Adrenal gland (tissue), 12 donors: ENCODE measurements around the gene UBTD2. TPM values are rescaled to one million over a fixed set of nuclear protein-coding genes. Genes with fewer than 3 reads are reported as not detected.

Experiments used
- DNase-seq, 7 donors: peaks; one replicate each; pipeline ENCODE4 v3.0.0-alpha.2; 2019 to 2020
- H3K27ac ChIP-seq, 5 donors: fragments of 200-600 bp; sonication (generic) in 4 of 5; 1 replicate in 3 of 5; 2 replicates in 2 of 5; pipeline versions ENCODE4 v1.5.1 to v1.8.0; 2016 to 2020; ENCODE audit warnings: mild to moderate bottlenecking in 1 of 5
- H3K27me3 ChIP-seq: fragments of 200-600 bp; 2 replicates; pipeline ENCODE4 v1.8.0; 2021
- H3K36me3 ChIP-seq, 2 donors: fragments of 200-600 bp; replicated peaks in 1 of 2; 1 replicate in 1 of 2; 2 replicates in 1 of 2; pipeline versions ENCODE4 v1.5.1 to v1.8.0; 2018 to 2022
- H3K4me1 ChIP-seq, 2 donors: fragments of 200-600 bp; replicated peaks in 1 of 2; 1 replicate in 1 of 2; 2 replicates in 1 of 2; pipeline versions ENCODE4 v1.5.1 to v1.8.0; 2018 to 2021
- H3K4me3 ChIP-seq, 4 donors: fragments of 200-600 bp; sonication (generic) in 3 of 4; one replicate each; pipeline ENCODE4 v1.5.1; 2016 to 2018
- H3K9me3 ChIP-seq, 3 donors: fragments of 200-600 bp; sonication (generic) in 1 of 3; replicated peaks in 1 of 3; 1 replicate in 2 of 3; 2 replicates in 1 of 3; pipeline versions ENCODE4 v1.5.1 to v1.8.0; 2016 to 2021
- POLR2A ChIP-seq, 2 donors: fragments of 450-650 bp; IDR thresholded peaks; one replicate each; pipeline ENCODE4 v1.6.1; 2017; ENCODE audit warnings: antibody characterized with exemption in 2 of 2, mild to moderate bottlenecking in 2 of 2, moderate library complexity in 1 of 2
- WGBS, 4 donors: extraction: QIAGEN DNeasy Blood & Tissue Kit in 2 of 4; methylation state at CpG; one replicate each; pipeline versions ENCODE4 v1.1.5 to v1.1.7; 2013 to 2017; 5-methylcytosine and 5-hydroxymethylcytosine counted together
- intact Hi-C, 2 donors: fragments of 100-400 bp; cut with DNase I; formaldehyde crosslinking; loops; one replicate each; pipeline versions ENCODE4 v1.14.1 to v1.15.0; 2022 to 2023
- polyA plus RNA-seq, 3 donors: library from polyadenylated mRNA; stranded (reverse); fragments of 200-250 nt in 2 of 3; fragments of 350-450 nt in 1 of 3; fragmentation: Illumina TruSeq in 1 of 3; extraction: RNeasy Lipid Tissue Mini Kit (QIAGEN cat#74804) in 1 of 3; gene quantifications; one replicate each; pipeline ENCODE4 v1.2.3, GENCODE V29; 2013 to 2014
- total RNA-seq, 9 donors: library from RNA; depleted of rRNA in 4 of 9; stranded (reverse); fragments of >200 nt in 4 of 9; fragments of 120-200 nt in 1 of 9; fragmentation: NEBNext Ultra II Directional in 1 of 9; extraction: Animal tissue kit (Norgen Biotek cat#: 25700) in 1 of 9; gene quantifications; one replicate each; pipeline versions ENCODE4 v1.1.0 to v1.2.4, GENCODE V29; 2013 to 2023
- TF ChIP-seq, protein P1 (sequence below), 6 experiments: fragments of 450-650 bp in 4 of 6; fragments of 200-600 bp in 2 of 6; sonication (generic) in 1 of 6; IDR thresholded peaks; 1 replicate in 5 of 6; 2 replicates in 1 of 6; pipeline versions ENCODE4 v1.5.1 to v1.8.0; 2016 to 2021; ENCODE audit warnings: antibody characterized with exemption in 6 of 6, mild to moderate bottlenecking in 2 of 6, moderate library complexity in 1 of 6
- donor health status: healthy with polysubstance abuse.
- donor health status: Bipolar disorder and iron deficiency.
- donor health status: DM: yes; HTN: yes; CAD: no.
- donor health status: DM: no; HTN: no; CAD: no.
- donor health status: DM: no; HTN: no; CAD: no.
- donor health status: DM: yes; HTN: yes; CAD: no.

Gene UBTD2
- total and polyA plus RNA-seq, 12 donors, result 8.2 to 24.7 (median 17.2) TPM

DNA sequence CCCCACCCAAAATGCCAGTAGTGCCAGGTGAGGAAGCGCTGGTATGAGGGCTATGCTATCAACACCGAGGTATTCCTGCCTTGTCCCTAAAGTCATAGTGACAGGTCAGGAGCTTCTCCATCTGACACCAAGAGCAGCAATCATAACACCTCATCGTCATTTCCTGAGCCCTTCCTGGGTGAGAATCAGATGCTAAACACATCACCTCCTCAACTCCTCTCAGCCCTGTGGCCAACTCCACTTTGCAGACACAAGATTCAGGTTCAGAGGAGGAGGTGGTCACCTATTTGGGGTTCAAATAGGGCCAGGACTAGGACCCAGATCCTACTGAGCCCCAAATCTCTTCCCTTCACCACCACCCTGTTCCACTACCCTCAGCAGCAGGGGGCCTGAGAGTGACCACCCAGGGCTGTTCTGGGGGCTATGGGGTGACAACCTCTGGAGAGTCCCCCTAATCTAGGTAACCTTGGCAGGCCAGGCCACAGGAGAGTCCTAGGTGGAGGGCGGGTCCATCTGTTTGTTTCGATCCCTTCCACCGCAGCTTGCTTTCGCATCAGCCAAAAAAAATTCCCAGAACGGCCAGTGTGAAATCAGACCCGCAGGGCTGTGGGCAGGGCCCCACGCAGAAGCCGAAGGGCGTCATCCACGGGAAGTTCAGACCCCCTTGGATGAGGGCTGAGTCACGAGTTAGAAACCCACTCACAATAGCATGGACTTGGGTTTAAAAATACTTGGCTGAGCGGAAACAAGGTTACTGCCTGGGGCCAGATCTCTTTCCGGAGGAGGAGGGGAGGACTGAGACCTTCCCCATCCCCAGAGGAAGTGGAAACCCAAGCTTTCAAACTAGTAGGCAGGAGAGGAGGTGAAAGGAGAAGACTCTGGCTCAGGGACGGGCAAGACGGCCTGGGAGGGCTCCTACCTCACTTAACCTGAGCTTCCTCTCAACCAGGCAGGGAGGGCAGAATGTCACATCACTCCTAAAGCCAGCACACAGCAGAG lies 104.3 kb downstream of the UBTD2 start:
- H3K27ac ChIP-seq, result peak overlapping the region in 3 of 5 donors; percentile 42 to 79 (median 63)
- no peaks in the 10 kb centered on the region for H3K9me3 ChIP-seq
- H3K4me3 ChIP-seq, result peak overlapping the region in 1 of 4 donors; percentile 0
- TF ChIP-seq, protein P1, sequence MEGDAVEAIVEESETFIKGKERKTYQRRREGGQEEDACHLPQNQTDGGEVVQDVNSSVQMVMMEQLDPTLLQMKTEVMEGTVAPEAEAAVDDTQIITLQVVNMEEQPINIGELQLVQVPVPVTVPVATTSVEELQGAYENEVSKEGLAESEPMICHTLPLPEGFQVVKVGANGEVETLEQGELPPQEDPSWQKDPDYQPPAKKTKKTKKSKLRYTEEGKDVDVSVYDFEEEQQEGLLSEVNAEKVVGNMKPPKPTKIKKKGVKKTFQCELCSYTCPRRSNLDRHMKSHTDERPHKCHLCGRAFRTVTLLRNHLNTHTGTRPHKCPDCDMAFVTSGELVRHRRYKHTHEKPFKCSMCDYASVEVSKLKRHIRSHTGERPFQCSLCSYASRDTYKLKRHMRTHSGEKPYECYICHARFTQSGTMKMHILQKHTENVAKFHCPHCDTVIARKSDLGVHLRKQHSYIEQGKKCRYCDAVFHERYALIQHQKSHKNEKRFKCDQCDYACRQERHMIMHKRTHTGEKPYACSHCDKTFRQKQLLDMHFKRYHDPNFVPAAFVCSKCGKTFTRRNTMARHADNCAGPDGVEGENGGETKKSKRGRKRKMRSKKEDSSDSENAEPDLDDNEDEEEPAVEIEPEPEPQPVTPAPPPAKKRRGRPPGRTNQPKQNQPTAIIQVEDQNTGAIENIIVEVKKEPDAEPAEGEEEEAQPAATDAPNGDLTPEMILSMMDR (IDR thresholded peaks at IDR 0.05), result no peak
- TF ChIP-seq POLR2A (IDR thresholded peaks at IDR 0.05), result no peak
- no peaks in the 10 kb centered on the region for H3K27me3 ChIP-seq
- WGBS, 4 donors, result 43 to 48% (median 47%) methylated on average over 16 to 18 of the region's 18 CpGs
- DNase-seq, result peak in 3 of 7 donors; percentile 24 to 37 (median 32)
- no peaks in the 10 kb centered on the region for H3K36me3 ChIP-seq
- H3K4me1 ChIP-seq, result peaks cover 0 to 39% of the 10 kb centered on the region in 2 donors
- intact Hi-C loops, result no loop called here

DNA sequence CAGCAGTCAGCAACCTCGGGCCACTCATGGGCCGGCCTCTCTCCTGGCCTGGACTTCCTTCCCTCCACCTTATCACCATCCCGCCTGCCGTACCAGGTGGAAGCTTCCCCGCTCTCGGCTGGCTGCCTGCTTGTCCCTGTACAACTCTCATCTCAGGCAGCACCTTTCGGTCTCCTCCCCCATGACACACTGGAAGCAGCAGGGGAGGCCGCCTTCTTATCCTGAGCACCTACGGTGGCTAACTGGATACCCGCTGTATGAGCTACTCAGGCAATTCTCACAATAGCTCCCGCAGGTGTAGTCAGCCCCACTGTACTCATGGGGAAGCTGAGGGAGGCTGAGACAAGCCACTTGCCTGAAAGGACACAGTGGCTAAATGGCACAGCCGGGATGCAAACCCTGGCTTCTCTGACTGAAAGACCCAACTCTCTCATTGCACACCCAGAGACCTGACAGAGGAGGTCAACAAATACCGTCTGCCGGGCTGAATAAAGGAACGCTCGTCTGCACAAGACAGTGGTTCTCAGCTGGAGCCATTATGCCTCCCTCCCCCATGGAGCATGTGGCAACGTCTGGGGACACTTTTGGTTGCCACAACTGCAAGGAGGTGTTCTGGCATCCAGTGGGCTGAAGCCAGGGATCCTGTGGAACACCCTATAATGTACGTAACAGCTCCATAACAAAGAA lies 105.1 kb downstream of the UBTD2 start:
- 71 to 77% (median 74%) methylated on average over 12 to 18 of the region's 18 CpGs for WGBS, 4 donors
- H3K4me3 ChIP-seq, result no peak overlapping the region
- DNase-seq, result no peak
- no peaks in the 10 kb centered on the region for H3K36me3 ChIP-seq
- no peaks in the 10 kb centered on the region for H3K9me3 ChIP-seq
- peaks cover 0 to 43% of the 10 kb centered on the region in 2 donors for H3K4me1 ChIP-seq
- no peaks in the 10 kb centered on the region for H3K27me3 ChIP-seq
- H3K27ac ChIP-seq, result peak overlapping the region in 2 of 5 donors; percentile 42 to 79
- intact Hi-C loops, result no loop called here
- TF ChIP-seq, protein P1 (IDR thresholded peaks at IDR 0.05), result no peak
- no peak for TF ChIP-seq POLR2A (IDR thresholded peaks at IDR 0.05)

- intact Hi-C loops, result no loop called here
- no peak overlapping the region for H3K4me3 ChIP-seq
- WGBS, 4 donors, result 75 to 87% (median 84%) methylated on average over 7 of the region's 7 CpGs
- no peaks in the 10 kb centered on the region for H3K36me3 ChIP-seq
- H3K9me3 ChIP-seq, result no peaks in the 10 kb centered on the region
- H3K27ac ChIP-seq, result no peak overlapping the region
- no peak for DNase-seq
- H3K27me3 ChIP-seq, result no peaks in the 10 kb centered on the region
- TF ChIP-seq, protein P1 (IDR thresholded peaks at IDR 0.05), result no peak
- TF ChIP-seq POLR2A (IDR thresholded peaks at IDR 0.05), result no peak
- H3K4me1 ChIP-seq, result peaks cover 0 to 43% of the 10 kb centered on the region in 2 donors
These were observed 106.4 kb downstream of the UBTD2 start for GRCh38 chr5:172177176-172177575.

DNA sequence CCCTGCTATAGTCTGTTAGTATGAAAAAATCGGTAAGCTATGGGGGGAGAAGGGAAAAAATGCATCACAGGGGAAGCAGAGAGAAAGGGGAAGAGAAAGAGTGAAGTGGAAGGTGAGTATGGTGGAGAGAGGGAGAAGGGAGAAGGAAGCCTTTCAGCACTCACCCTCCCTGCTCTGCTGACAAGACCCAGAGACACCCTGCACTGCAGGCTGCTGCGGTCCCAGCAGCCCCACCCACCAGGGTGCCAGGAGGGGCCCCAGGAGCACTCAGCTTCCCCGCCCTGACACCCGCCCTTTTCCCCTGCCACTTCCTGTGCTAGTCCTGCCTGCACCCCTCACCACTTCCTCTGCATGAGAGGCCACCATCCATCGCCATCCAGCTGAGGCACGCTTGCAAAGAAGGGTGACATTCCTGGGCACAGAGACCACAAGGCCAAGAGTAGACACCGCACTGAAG lies 108.3 kb downstream of the UBTD2 start:
- DNase-seq, result peak in 5 of 7 donors; percentile 31 to 60 (median 49)
- H3K27me3 ChIP-seq, result no peaks in the 10 kb centered on the region
- WGBS, 4 donors, result 42 to 58% (median 51%) methylated on average over 3 to 7 of the region's 7 CpGs
- TF ChIP-seq, protein P1 (IDR thresholded peaks at IDR 0.05), result no peak
- TF ChIP-seq POLR2A (IDR thresholded peaks at IDR 0.05), result no peak
- no peaks in the 10 kb centered on the region for H3K9me3 ChIP-seq
- peaks cover 0 to 41% of the 10 kb centered on the region in 2 donors for H3K4me1 ChIP-seq
- H3K36me3 ChIP-seq, result no peaks in the 10 kb centered on the region
- H3K4me3 ChIP-seq, result no peak overlapping the region
- intact Hi-C loops, result no loop called here
- peak overlapping the region in 1 of 5 donors; percentile 77 for H3K27ac ChIP-seq
